Uterus (tissue), 4 donors: ENCODE results near the gene SNAP47. TPM values are rescaled to one million over a fixed set of nuclear protein-coding genes. Genes with fewer than 3 reads are reported as not detected.
A peak's percentile ranks its signal among the peaks of the same experiment; 100 is the strongest.

ENCODE experiments used
- DNase-seq, 2 donors: peaks; one replicate each; pipeline ENCODE4 v3.0.0-alpha.2; 2019 to 2020
- H3K27ac ChIP-seq, 2 donors: fragments of 200-600 bp; sonication (generic); 1 replicate in 1 of 2; 2 replicates in 1 of 2; pipeline ENCODE4 v1.5.1; 2016 to 2018
- H3K27me3 ChIP-seq, 2 donors: fragments of 200-600 bp; sonication (generic); one replicate each; pipeline ENCODE4 v1.5.1; 2018 to 2019; ENCODE audit warnings: control low read depth in 1 of 2
- H3K36me3 ChIP-seq, 2 donors: fragments of 200-600 bp; sonication (generic); one replicate each; pipeline ENCODE4 v1.5.1; 2019; ENCODE audit warnings: control low read depth in 1 of 2
- H3K4me1 ChIP-seq, 2 donors: fragments of 200-600 bp; sonication (generic); one replicate each; pipeline ENCODE4 v1.5.1; 2018 to 2019; ENCODE audit warnings: control low read depth in 1 of 2
- H3K4me3 ChIP-seq, 2 donors: fragments of 200-600 bp; sonication (generic); 1 replicate in 1 of 2; 2 replicates in 1 of 2; pipeline ENCODE4 v1.5.1; 2018 to 2019; ENCODE audit warnings: mild to moderate bottlenecking in 1 of 2
- H3K9me3 ChIP-seq, 2 donors: fragments of 200-600 bp; sonication (generic); one replicate each; pipeline ENCODE4 v1.5.1; 2019; ENCODE audit warnings: control low read depth in 1 of 2
- POLR2A ChIP-seq, 2 donors: fragments of 450-650 bp; IDR thresholded peaks; one replicate each; pipeline ENCODE4 v1.6.1; 2016; ENCODE audit warnings: antibody characterized with exemption in 2 of 2, mild to moderate bottlenecking in 1 of 2, moderate library complexity in 1 of 2
- intact Hi-C: fragments of 100-400 bp; cut with DNase I; formaldehyde crosslinking; loops from one replicate; pipeline ENCODE4 v1.15.1; 2023; ENCODE audit warnings: low total_unique reads
- total RNA-seq, 4 donors: library from RNA; depleted of rRNA in 3 of 4; stranded (reverse); fragments of >200 nt in 3 of 4; gene quantifications; one replicate each; pipeline versions ENCODE4 v1.1.0 to v1.2.4, GENCODE V29; 2014 to 2023
- TF ChIP-seq, protein P1 (sequence below), 4 experiments: fragments of 200-600 bp in 2 of 4; fragments of 450-650 bp in 2 of 4; sonication (generic) in 2 of 4; IDR thresholded peaks; one replicate each; pipeline ENCODE4 v1.5.1; 2016 to 2019; ENCODE audit warnings: antibody characterized with exemption in 4 of 4, mild to moderate bottlenecking in 2 of 4, moderate library complexity in 1 of 4
- donor health status: DM: yes; HTN: yes; CAD: no.

The SNAP47 gene
- total RNA-seq, 4 donors from 2014 or later = 33.3 to 75.5 (median 55.2) TPM

DNA sequence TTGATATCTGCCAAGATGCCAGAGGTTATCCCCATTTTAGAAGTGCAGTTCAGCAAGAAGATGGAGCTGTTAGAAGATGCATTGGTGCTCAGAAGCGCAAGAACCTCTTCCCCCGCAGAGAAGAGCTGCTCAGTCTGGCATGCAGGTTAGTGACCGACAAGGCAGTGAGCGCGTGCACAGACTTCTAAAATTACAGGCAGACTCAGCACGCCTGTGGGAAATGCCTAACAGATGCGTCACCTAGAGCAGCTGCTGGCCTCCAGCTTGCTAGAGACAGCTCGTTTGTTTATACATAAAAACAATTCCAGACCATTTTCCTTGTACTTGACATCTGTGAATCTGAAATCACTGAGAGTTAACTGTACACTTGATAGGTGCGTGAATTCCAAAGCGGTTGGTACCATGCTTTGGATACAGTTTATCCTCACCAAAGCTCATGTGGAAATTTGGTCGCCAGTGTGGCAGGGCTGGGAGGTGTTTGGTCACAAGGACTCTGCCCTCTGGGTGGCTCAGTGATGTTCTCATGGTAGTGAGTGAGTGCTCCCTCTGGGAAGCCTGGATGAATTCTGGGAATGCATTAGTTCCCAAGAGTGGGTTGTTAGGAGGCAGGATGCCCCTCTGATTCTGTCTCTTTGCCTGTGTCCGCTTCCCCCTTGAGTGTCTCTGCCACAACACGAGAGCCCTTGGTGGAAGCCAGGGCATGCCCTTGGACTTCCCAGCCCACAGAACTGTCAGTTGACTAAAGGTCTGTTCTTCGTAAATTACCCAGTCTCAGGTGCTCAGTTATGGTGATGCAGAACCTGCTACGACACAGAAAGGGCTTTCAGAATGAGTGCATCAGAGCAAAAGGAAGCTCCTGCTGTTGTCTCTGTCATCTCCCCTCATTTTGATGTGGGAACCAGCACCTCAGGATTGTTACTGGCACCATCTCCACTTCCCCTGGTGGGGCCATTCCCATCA, 24.4 kb downstream of the SNAP47 start:
- Histone ChIP-seq H3K27ac (peak overlapping the region; percentile 64 to 95), H3K27me3 (no peaks in the 10 kb centered on the region), H3K36me3 (no peaks in the 10 kb centered on the region), H3K4me3 (no peak overlapping the region), H3K9me3 (no peaks in the 10 kb centered on the region), H3K4me1 (peaks cover 4 to 16% of the 10 kb centered on the region in 2 donors)
- intact Hi-C loops = loop anchor here (5.0 to 10.0 kb wide), 2 partner anchors 188 to 315 kb away; partner anchors contain the start of gene WNT9A
- DNase-seq = peak; percentile 81 to 89
- TF ChIP-seq, protein P1, sequence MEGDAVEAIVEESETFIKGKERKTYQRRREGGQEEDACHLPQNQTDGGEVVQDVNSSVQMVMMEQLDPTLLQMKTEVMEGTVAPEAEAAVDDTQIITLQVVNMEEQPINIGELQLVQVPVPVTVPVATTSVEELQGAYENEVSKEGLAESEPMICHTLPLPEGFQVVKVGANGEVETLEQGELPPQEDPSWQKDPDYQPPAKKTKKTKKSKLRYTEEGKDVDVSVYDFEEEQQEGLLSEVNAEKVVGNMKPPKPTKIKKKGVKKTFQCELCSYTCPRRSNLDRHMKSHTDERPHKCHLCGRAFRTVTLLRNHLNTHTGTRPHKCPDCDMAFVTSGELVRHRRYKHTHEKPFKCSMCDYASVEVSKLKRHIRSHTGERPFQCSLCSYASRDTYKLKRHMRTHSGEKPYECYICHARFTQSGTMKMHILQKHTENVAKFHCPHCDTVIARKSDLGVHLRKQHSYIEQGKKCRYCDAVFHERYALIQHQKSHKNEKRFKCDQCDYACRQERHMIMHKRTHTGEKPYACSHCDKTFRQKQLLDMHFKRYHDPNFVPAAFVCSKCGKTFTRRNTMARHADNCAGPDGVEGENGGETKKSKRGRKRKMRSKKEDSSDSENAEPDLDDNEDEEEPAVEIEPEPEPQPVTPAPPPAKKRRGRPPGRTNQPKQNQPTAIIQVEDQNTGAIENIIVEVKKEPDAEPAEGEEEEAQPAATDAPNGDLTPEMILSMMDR (IDR thresholded peaks at IDR 0.05) = no peak

DNA sequence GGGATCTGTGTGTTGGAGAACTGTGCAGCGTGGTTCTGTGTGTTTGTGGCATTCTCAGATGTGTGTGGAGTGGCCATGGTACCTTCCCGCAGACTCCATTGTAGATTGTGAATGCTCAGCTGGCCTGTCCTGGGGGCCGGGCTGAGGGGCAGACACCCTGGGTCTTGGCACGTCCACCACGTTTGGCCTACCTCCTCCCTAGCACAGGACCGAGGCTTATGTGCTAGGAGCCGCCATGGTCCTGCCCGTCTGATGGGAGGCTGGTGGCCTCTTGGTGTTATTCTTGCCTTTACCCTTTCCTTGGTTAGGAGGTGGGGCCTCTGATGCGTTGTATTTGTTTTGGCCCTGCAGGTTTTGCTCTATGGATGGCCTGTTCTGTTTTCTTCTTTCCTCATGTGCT, 25.1 kb downstream of the SNAP47 start:
- no peak for DNase-seq
- TF ChIP-seq, protein P1 (IDR thresholded peaks at IDR 0.05) = no peak
- no peak for TF ChIP-seq POLR2A (IDR thresholded peaks at IDR 0.05)
- Histone ChIP-seq H3K27ac (peak overlapping the region; percentile 64 to 95), H3K4me3 (no peak overlapping the region), H3K36me3 (no peaks in the 10 kb centered on the region), H3K4me1 (peaks cover 4 to 16% of the 10 kb centered on the region in 2 donors), H3K27me3 (no peaks in the 10 kb centered on the region), H3K9me3 (no peaks in the 10 kb centered on the region)
- intact Hi-C loops = loop anchor here (5.0 to 10.0 kb wide), 2 partner anchors 187 to 314 kb away; partner anchors contain the start of gene WNT9A

DNA sequence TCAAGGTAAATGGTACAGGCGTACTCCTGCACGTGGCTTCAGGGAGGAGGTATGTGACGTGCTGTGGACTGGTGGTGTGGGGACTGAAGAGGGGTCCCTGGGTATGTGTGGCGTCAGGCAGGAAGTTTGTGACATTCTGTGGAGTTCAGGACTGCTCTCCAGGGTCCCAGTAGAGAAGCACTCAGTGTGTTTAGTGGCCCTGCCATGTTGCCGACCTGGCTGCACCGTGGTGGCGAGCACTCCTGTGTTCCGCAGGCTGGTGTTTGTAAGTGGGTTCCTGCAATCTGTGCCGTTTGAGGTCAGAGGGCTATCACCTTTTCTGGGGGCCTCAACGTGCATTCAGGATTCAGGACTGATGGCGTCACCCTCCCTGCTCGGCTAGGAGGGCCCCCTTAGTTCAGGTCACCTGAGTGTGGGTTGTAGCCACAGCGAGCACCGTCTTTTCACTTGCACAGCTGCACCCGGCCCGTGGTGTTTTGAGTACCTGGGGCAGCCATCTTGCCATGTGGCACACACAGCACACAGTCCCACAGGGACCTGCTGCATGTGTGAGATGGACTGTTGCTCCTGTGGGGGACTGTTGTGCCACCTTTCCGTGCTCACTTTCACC, 26.5 kb downstream of the SNAP47 start:
- H3K4me3 ChIP-seq = no peak overlapping the region
- H3K27ac ChIP-seq = peak overlapping the region; percentile 57 to 95
- no peak for DNase-seq
- peaks cover 4 to 11% of the 10 kb centered on the region in 2 donors for H3K4me1 ChIP-seq
- intact Hi-C loops = loop anchor here (5.0 to 10.0 kb wide), 2 partner anchors 186 to 313 kb away; partner anchors contain the start of gene WNT9A
- H3K9me3 ChIP-seq = no peaks in the 10 kb centered on the region
- H3K36me3 ChIP-seq = no peaks in the 10 kb centered on the region
- no peaks in the 10 kb centered on the region for H3K27me3 ChIP-seq
- TF ChIP-seq, protein P1 (IDR thresholded peaks at IDR 0.05) = no peak
- no peak for TF ChIP-seq POLR2A (IDR thresholded peaks at IDR 0.05)

DNA sequence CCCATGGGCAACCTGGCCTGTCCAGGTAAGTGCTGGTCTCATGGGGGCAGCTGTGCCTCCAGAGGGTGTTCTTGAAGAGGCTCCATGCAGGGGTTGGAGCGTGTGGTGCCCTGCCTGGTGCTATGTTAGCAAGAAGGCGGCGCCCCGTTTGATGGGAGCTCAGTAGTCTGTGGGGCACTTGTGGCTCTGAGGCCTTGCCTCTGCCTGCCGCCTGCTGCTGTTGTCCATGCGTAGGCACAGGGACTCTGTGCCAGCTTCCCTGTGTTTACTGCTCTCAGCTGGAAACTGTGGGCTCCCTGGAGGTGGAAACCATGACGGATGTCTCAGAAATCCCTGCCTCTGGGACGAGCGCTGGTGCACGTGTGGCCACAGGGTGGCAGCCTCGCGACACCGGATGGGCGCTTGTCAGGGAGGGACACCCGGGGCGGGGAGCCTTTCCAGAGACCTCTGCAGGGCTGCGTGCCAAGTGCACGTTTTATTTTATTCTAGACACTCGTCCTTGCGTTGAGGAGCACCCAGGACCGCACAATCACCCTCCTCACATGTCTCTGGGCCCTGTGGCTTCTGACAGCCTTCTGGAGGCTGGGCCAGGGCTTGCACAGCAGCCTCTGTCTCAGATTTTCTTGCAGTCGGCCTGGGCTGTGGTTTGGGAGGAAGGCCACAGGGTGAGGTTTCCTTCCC, 27.1 kb downstream of the SNAP47 start:
- peaks cover 4 to 9% of the 10 kb centered on the region in 2 donors for H3K4me1 ChIP-seq
- H3K4me3 ChIP-seq = no peak overlapping the region
- peak overlapping the region; percentile 57 to 95 for H3K27ac ChIP-seq
- intact Hi-C loops = loop anchor here (5.0 to 10.0 kb wide), 2 partner anchors 185 to 312 kb away; partner anchors contain the start of gene WNT9A
- TF ChIP-seq POLR2A (IDR thresholded peaks at IDR 0.05) = peak in 1 of 2 donors; percentile 24
- TF ChIP-seq, protein P1 (IDR thresholded peaks at IDR 0.05) = peak; percentile 85 to 95 (median 91)
- H3K36me3 ChIP-seq = no peaks in the 10 kb centered on the region
- no peaks in the 10 kb centered on the region for H3K9me3 ChIP-seq
- H3K27me3 ChIP-seq = no peaks in the 10 kb centered on the region
- peak; percentile 85 to 87 for DNase-seq
